ENCODE measurements around the gene HPSE2.

GRCh38 chr10:98920807-98921206 lies 314.8 kb downstream of the HPSE2 start:
- no peak for TF ChIP-seq GATA2 (IDR thresholded peaks at IDR 0.05; ENCODE audit: low read depth, low read length)
- no peak for TF ChIP-seq GATA3 (IDR thresholded peaks at IDR 0.05; ENCODE audit: low read depth, low read length)

All from SH-SY5Y (cell line).